ENCODE measurements around the gene ZYX. TPM values are rescaled to one million over a fixed set of nuclear protein-coding genes. Genes with fewer than 3 reads are reported as not detected.
"Not testable (repeated sequence)": the region's sequence is repeated elsewhere in the genome, so short reads cannot be mapped to it uniquely, and the experiment has no call there.

ZYX gene
- total RNA-seq, 1 experiment from 2014 or later: 12.0 TPM

GRCh38 chr7:143392427-143392826 lies 11.3 kb downstream of the ZYX start:
- H3K4me1 ChIP-seq (ENCODE audit: low read length); DNase-seq; H3K27ac ChIP-seq (ENCODE audit: low read length); H3K36me3 ChIP-seq (ENCODE audit: insufficient read depth, low read length); H3K27me3 ChIP-seq (ENCODE audit: low read length); H3K9me3 ChIP-seq (ENCODE audit: low read length); H3K9ac ChIP-seq (ENCODE audit: low read length); H4K20me1 ChIP-seq (ENCODE audit: insufficient read depth, low read depth, low read length); H3K4me2 ChIP-seq (ENCODE audit: low read depth, low read length, poor library complexity, severe bottlenecking); H3K9me2 ChIP-seq (replicated peaks; ENCODE audit: insufficient read depth, low read length); H3K79me2 ChIP-seq (ENCODE audit: low read length); H2AFZ ChIP-seq (ENCODE audit: low read length); H3K4me3 ChIP-seq (ENCODE audit: low read length): not testable (repeated sequence)

GRCh38 chr7:143392875-143393266 lies 11.7 kb downstream of the ZYX start:
- H3K4me3 ChIP-seq (ENCODE audit: low read length): no peak overlapping the region
- no peak overlapping the region for H3K27ac ChIP-seq (ENCODE audit: low read length)
- H2AFZ ChIP-seq (ENCODE audit: low read length): no peak overlapping the region
- no peaks in the 10 kb centered on the region for H3K9me3 ChIP-seq (ENCODE audit: low read length)
- no peaks in the 10 kb centered on the region for H3K79me2 ChIP-seq (ENCODE audit: low read length)
- H3K9me2 ChIP-seq (replicated peaks; ENCODE audit: insufficient read depth, low read length): no peaks in the 10 kb centered on the region
- no peaks in the 10 kb centered on the region for H3K36me3 ChIP-seq (ENCODE audit: insufficient read depth, low read length)
- no peak overlapping the region for H3K4me2 ChIP-seq (ENCODE audit: low read depth, low read length, poor library complexity, severe bottlenecking)
- H3K27me3 ChIP-seq (ENCODE audit: low read length): no peaks in the 10 kb centered on the region
- DNase-seq: no peak
- H3K4me1 ChIP-seq (ENCODE audit: low read length): no peaks in the 10 kb centered on the region
- H3K9ac ChIP-seq (ENCODE audit: low read length): no peak overlapping the region
- H4K20me1 ChIP-seq (ENCODE audit: insufficient read depth, low read depth, low read length): no peaks in the 10 kb centered on the region

- no peaks in the 10 kb centered on the region for H3K79me2 ChIP-seq (ENCODE audit: low read length)
- H4K20me1 ChIP-seq (ENCODE audit: insufficient read depth, low read depth, low read length): no peaks in the 10 kb centered on the region
- no peaks in the 10 kb centered on the region for H3K9me3 ChIP-seq (ENCODE audit: low read length)
- H3K9me2 ChIP-seq (replicated peaks; ENCODE audit: insufficient read depth, low read length): no peaks in the 10 kb centered on the region
- no peak overlapping the region for H3K27ac ChIP-seq (ENCODE audit: low read length)
- no peak overlapping the region for H2AFZ ChIP-seq (ENCODE audit: low read length)
- no peaks in the 10 kb centered on the region for H3K27me3 ChIP-seq (ENCODE audit: low read length)
- H3K4me3 ChIP-seq (ENCODE audit: low read length): no peak overlapping the region
- DNase-seq: no peak
- no peaks in the 10 kb centered on the region for H3K36me3 ChIP-seq (ENCODE audit: insufficient read depth, low read length)
- no peaks in the 10 kb centered on the region for H3K4me1 ChIP-seq (ENCODE audit: low read length)
- H3K9ac ChIP-seq (ENCODE audit: low read length): no peak overlapping the region
- H3K4me2 ChIP-seq (ENCODE audit: low read depth, low read length, poor library complexity, severe bottlenecking): no peak overlapping the region
Measured at GRCh38 chr7:143393267-143394041, 12.3 kb downstream of the ZYX start.

GRCh38 chr7:143394068-143394467 lies 12.9 kb downstream of the ZYX start:
- H3K27ac ChIP-seq (ENCODE audit: low read length): no peak overlapping the region
- H3K4me3 ChIP-seq (ENCODE audit: low read length): no peak overlapping the region
- H3K36me3 ChIP-seq (ENCODE audit: insufficient read depth, low read length): no peaks in the 10 kb centered on the region
- H3K9me3 ChIP-seq (ENCODE audit: low read length): no peaks in the 10 kb centered on the region
- DNase-seq: no peak
- H3K9ac ChIP-seq (ENCODE audit: low read length): no peak overlapping the region
- no peaks in the 10 kb centered on the region for H3K79me2 ChIP-seq (ENCODE audit: low read length)
- H4K20me1 ChIP-seq (ENCODE audit: insufficient read depth, low read depth, low read length): no peaks in the 10 kb centered on the region
- H3K4me2 ChIP-seq (ENCODE audit: low read depth, low read length, poor library complexity, severe bottlenecking): no peak overlapping the region
- H3K9me2 ChIP-seq (replicated peaks; ENCODE audit: insufficient read depth, low read length): no peaks in the 10 kb centered on the region
- H2AFZ ChIP-seq (ENCODE audit: low read length): no peak overlapping the region
- H3K4me1 ChIP-seq (ENCODE audit: low read length): no peaks in the 10 kb centered on the region
- H3K27me3 ChIP-seq (ENCODE audit: low read length): no peaks in the 10 kb centered on the region

DNA sequence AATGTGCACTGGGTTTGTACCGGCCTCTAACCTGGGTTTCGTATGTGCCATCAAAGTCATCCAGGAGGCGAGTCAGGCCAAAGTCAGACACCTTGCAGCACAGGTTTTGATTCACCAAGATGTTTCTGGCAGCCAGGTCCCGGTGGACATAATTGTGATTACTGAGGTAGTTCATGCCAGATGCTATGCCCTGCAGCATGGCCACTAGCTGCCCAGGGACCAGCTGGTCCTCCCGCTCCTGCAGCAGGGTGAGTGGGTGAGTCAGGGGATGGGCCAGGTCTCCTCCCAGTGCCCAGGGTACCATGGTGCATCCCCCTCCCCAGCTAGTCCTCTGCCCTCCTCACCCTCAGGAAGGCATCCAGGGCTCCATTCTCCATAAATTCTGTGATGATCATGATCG lies 13.6 kb downstream of the ZYX start:
- Histone ChIP-seq H3K27me3 (ENCODE audit: low read length) (no peaks in the 10 kb centered on the region), H3K9me3 (ENCODE audit: low read length) (no peaks in the 10 kb centered on the region)

GRCh38 chr7:143395187-143396149 lies 14.3 kb downstream of the ZYX start:
- DNase-seq: no peak
- no peaks in the 10 kb centered on the region for H3K27me3 ChIP-seq (ENCODE audit: low read length)
- no peaks in the 10 kb centered on the region for H3K36me3 ChIP-seq (ENCODE audit: insufficient read depth, low read length)
- no peak overlapping the region for H3K4me3 ChIP-seq (ENCODE audit: low read length)
- no peak overlapping the region for H2AFZ ChIP-seq (ENCODE audit: low read length)
- no peak overlapping the region for H3K9ac ChIP-seq (ENCODE audit: low read length)
- H3K9me3 ChIP-seq (ENCODE audit: low read length): no peaks in the 10 kb centered on the region
- no peak overlapping the region for H3K4me2 ChIP-seq (ENCODE audit: low read depth, low read length, poor library complexity, severe bottlenecking)
- H4K20me1 ChIP-seq (ENCODE audit: insufficient read depth, low read depth, low read length): no peaks in the 10 kb centered on the region
- H3K4me1 ChIP-seq (ENCODE audit: low read length): no peaks in the 10 kb centered on the region
- H3K27ac ChIP-seq (ENCODE audit: low read length): no peak overlapping the region
- H3K79me2 ChIP-seq (ENCODE audit: low read length): no peaks in the 10 kb centered on the region
- H3K9me2 ChIP-seq (replicated peaks; ENCODE audit: insufficient read depth, low read length): no peaks in the 10 kb centered on the region

More for the DNA sequence above, 13.6 kb downstream of the ZYX start:
- Histone ChIP-seq H3K79me2 (ENCODE audit: low read length) (no peaks in the 10 kb centered on the region), H3K4me2 (ENCODE audit: low read depth, low read length, poor library complexity, severe bottlenecking) (no peak overlapping the region), H3K9ac (ENCODE audit: low read length) (no peak overlapping the region), H3K9me2 (replicated peaks; ENCODE audit: insufficient read depth, low read length) (no peaks in the 10 kb centered on the region), H3K4me3 (ENCODE audit: low read length) (no peak overlapping the region), H3K36me3 (ENCODE audit: insufficient read depth, low read length) (no peaks in the 10 kb centered on the region), H3K4me1 (ENCODE audit: low read length) (no peaks in the 10 kb centered on the region), H3K27ac (ENCODE audit: low read length) (no peak overlapping the region), H2AFZ (ENCODE audit: low read length) (no peak overlapping the region), H4K20me1 (ENCODE audit: insufficient read depth, low read depth, low read length) (no peaks in the 10 kb centered on the region)
- DNase-seq: no peak

- no peaks in the 10 kb centered on the region for H3K79me2 ChIP-seq (ENCODE audit: low read length)
- no peaks in the 10 kb centered on the region for H4K20me1 ChIP-seq (ENCODE audit: insufficient read depth, low read depth, low read length)
- no peak overlapping the region for H3K27ac ChIP-seq (ENCODE audit: low read length)
- H3K9me3 ChIP-seq (ENCODE audit: low read length): no peaks in the 10 kb centered on the region
- no peaks in the 10 kb centered on the region for H3K27me3 ChIP-seq (ENCODE audit: low read length)
- H3K4me1 ChIP-seq (ENCODE audit: low read length): no peaks in the 10 kb centered on the region
- H3K4me3 ChIP-seq (ENCODE audit: low read length): no peak overlapping the region
- H3K9ac ChIP-seq (ENCODE audit: low read length): no peak overlapping the region
- no peak overlapping the region for H2AFZ ChIP-seq (ENCODE audit: low read length)
- no peaks in the 10 kb centered on the region for H3K36me3 ChIP-seq (ENCODE audit: insufficient read depth, low read length)
- no peak overlapping the region for H3K4me2 ChIP-seq (ENCODE audit: low read depth, low read length, poor library complexity, severe bottlenecking)
- DNase-seq: no peak
- no peaks in the 10 kb centered on the region for H3K9me2 ChIP-seq (replicated peaks; ENCODE audit: insufficient read depth, low read length)
Measured at GRCh38 chr7:143396182-143396581, 15.0 kb downstream of the ZYX start.
